OCI-LY1 (cell line): ENCODE results near the gene CCDC181.
"Not testable (repeated sequence)": the region's sequence is repeated elsewhere in the genome, so short reads cannot be mapped to it uniquely, and the experiment has no call there.

ENCODE experiments used
- H2AFZ ChIP-seq: fragments of 200-600 bp; sonication (generic), shearing (Covaris generic); 2 replicates; pipeline ENCODE4 v1.6.0; 2014; ENCODE audit warnings: antibody characterized with exemption, mild to moderate bottlenecking, low read length
- H3F3A ChIP-seq: fragments of 200-600 bp; sonication (generic), shearing (Covaris generic); 2 replicates; pipeline ENCODE4 v1.6.0; 2014; ENCODE audit warnings: mild to moderate bottlenecking, antibody characterized with exemption, low read length, moderate library complexity; ENCODE audit not compliant: insufficient read depth
- H3K27ac ChIP-seq: fragments of 200-600 bp; sonication (generic); 2 replicates; pipeline ENCODE4 v1.5.1; 2014; ENCODE audit warnings: low read length, mixed run types, mild to moderate bottlenecking, low read depth; ENCODE audit not compliant: poor library complexity, severe bottlenecking
- H3K27me3 ChIP-seq: fragments of 200-600 bp; sonication (generic); 2 replicates; pipeline ENCODE4 v1.6.0; 2014; ENCODE audit warnings: antibody characterized with exemption, mild to moderate bottlenecking, low read length, moderate library complexity; ENCODE audit not compliant: insufficient read depth
- H3K36me3 ChIP-seq: fragments of 200-600 bp; sonication (generic); 2 replicates; pipeline ENCODE4 v1.6.1; 2014; ENCODE audit warnings: mild to moderate bottlenecking, antibody characterized with exemption, low read length, moderate library complexity, mixed read lengths; ENCODE audit not compliant: insufficient read depth
- H3K4me1 ChIP-seq: fragments of 200-600 bp; sonication (generic); 2 replicates; pipeline ENCODE4 v1.5.1; 2014; ENCODE audit warnings: mild to moderate bottlenecking, low read length, moderate library complexity; ENCODE audit not compliant: insufficient read depth, severe bottlenecking
- H3K4me2 ChIP-seq: fragments of 200-600 bp; sonication (generic), shearing (Covaris generic); 2 replicates; pipeline ENCODE4 v1.6.1; 2014; ENCODE audit warnings: low read length
- H3K4me3 ChIP-seq: fragments of 200-600 bp; sonication (generic); 2 replicates; pipeline ENCODE4 v1.5.1; 2014; ENCODE audit warnings: low read length, low read depth, mild to moderate bottlenecking, mixed read lengths; ENCODE audit not compliant: poor library complexity, severe bottlenecking
- H3K79me2 ChIP-seq: fragments of 200-600 bp; shearing (Covaris generic); 2 replicates; pipeline ENCODE4 v1.6.1; 2016; ENCODE audit warnings: mixed run types, low read length, mixed read lengths; ENCODE audit not compliant: insufficient read depth
- H3K9ac ChIP-seq: fragments of 200-600 bp; sonication (generic), shearing (Covaris generic); 2 replicates; pipeline ENCODE4 v1.6.1; 2014; ENCODE audit warnings: mild to moderate bottlenecking, low read length, mixed read lengths
- H3K9me2 ChIP-seq: fragments of 200-600 bp; sonication (generic), shearing (Covaris generic); 2 replicates; pipeline ENCODE4 v1.6.1; 2014; ENCODE audit warnings: low read depth, mild to moderate bottlenecking, low read length, mixed read lengths
- H3K9me3 ChIP-seq: fragments of 200-600 bp; shearing (Covaris generic); 2 replicates; pipeline ENCODE4 v1.6.1; 2014; ENCODE audit warnings: low read length, mixed read lengths
- H4K20me1 ChIP-seq: fragments of 200-600 bp; sonication (generic), shearing (Covaris generic); 2 replicates; pipeline ENCODE4 v1.6.0; 2016; ENCODE audit warnings: mild to moderate bottlenecking, low read length; ENCODE audit not compliant: insufficient read depth
- CTCF ChIP-seq: fragments of 200-600 bp; sonication (generic), shearing (Covaris generic); IDR thresholded peaks from 2 replicates; pipeline ENCODE4 v1.5.1; 2017; ENCODE audit warnings: mild to moderate bottlenecking, antibody characterized with exemption, low read length, moderate library complexity, mixed read lengths
- EZH2 ChIP-seq: fragments of 200-600 bp; sonication (generic), shearing (Covaris generic); IDR thresholded peaks from 2 replicates; pipeline ENCODE4 v1.8.0; 2017; ENCODE audit warnings: borderline replicate concordance, mixed run types, mild to moderate bottlenecking, antibody characterized with exemption, low read length, moderate library complexity, mixed read lengths

CCDC181 gene

GRCh38 chr1:169414952-169415351, 12.3 kb downstream of the CCDC181 start:
- H3K4me2 ChIP-seq = no peak overlapping the region
- no peaks in the 10 kb centered on the region for H3K9me3 ChIP-seq
- H3K79me2 ChIP-seq = no peaks in the 10 kb centered on the region
- no peak overlapping the region for H3K4me3 ChIP-seq
- H3K27me3 ChIP-seq = no peaks in the 10 kb centered on the region
- TF ChIP-seq EZH2 = no peak
- no peak for TF ChIP-seq CTCF
- no peaks in the 10 kb centered on the region for H3K4me1 ChIP-seq
- no peaks in the 10 kb centered on the region for H4K20me1 ChIP-seq
- H2AFZ ChIP-seq = no peak overlapping the region
- no peaks in the 10 kb centered on the region for H3K9me2 ChIP-seq
- no peak overlapping the region for H3K9ac ChIP-seq
- H3K36me3 ChIP-seq = no peaks in the 10 kb centered on the region
- no peaks in the 10 kb centered on the region for H3F3A ChIP-seq
- no peak overlapping the region for H3K27ac ChIP-seq

GRCh38 chr1:169408340-169408739, 18.9 kb downstream of the CCDC181 start:
- not testable (repeated sequence) for H3K36me3 ChIP-seq, H3K4me3 ChIP-seq, H3K9me3 ChIP-seq, H3F3A ChIP-seq, H3K9me2 ChIP-seq, H3K4me1 ChIP-seq, H4K20me1 ChIP-seq, H3K27me3 ChIP-seq, H3K9ac ChIP-seq, H3K4me2 ChIP-seq, H3K79me2 ChIP-seq, H3K27ac ChIP-seq, H2AFZ ChIP-seq

- H3K9me3 ChIP-seq, H3K36me3 ChIP-seq, H3K27ac ChIP-seq, H3K9me2 ChIP-seq, H3K4me1 ChIP-seq, H3K27me3 ChIP-seq, H3K79me2 ChIP-seq, H3K9ac ChIP-seq, H2AFZ ChIP-seq, H3F3A ChIP-seq, H4K20me1 ChIP-seq, H3K4me3 ChIP-seq, H3K4me2 ChIP-seq: not testable (repeated sequence)
These were observed 24.7 kb downstream of the CCDC181 start for GRCh38 chr1:169402578-169402977.

GRCh38 chr1:169395955-169396354, 31.3 kb downstream of the CCDC181 start:
- no peaks in the 10 kb centered on the region for H3K9me2 ChIP-seq
- no peaks in the 10 kb centered on the region for H3F3A ChIP-seq
- no peak for TF ChIP-seq EZH2
- no peak for TF ChIP-seq CTCF
- no peaks in the 10 kb centered on the region for H4K20me1 ChIP-seq
- H3K9me3 ChIP-seq = no peaks in the 10 kb centered on the region
- no peaks in the 10 kb centered on the region for H3K79me2 ChIP-seq
- H3K4me2 ChIP-seq = no peak overlapping the region
- no peaks in the 10 kb centered on the region for H3K27me3 ChIP-seq
- no peaks in the 10 kb centered on the region for H3K4me1 ChIP-seq
- H3K9ac ChIP-seq = no peak overlapping the region
- H3K27ac ChIP-seq = no peak overlapping the region
- no peak overlapping the region for H2AFZ ChIP-seq
- no peak overlapping the region for H3K4me3 ChIP-seq
- H3K36me3 ChIP-seq = peaks cover 5% of the 10 kb centered on the region; the same call in 1 of the 2 replicates
